NCI-H1417 (cell line): Measurements from ENCODE around the gene KRTAP10-4.
"Not testable (repeated sequence)": the region's sequence is repeated elsewhere in the genome, so short reads cannot be mapped to it uniquely, and the experiment has no call there.

Experiments used
- DNase-seq, 3 experiments: peaks; one replicate each; lab custom pipeline; 2025; lab: John Stamatoyannopoulos, UW

Gene KRTAP10-4

GRCh38 chr21:44534688-44535087 lies 38.8 kb upstream of the KRTAP10-4 start:
- DNase-seq: no peak

DNA sequence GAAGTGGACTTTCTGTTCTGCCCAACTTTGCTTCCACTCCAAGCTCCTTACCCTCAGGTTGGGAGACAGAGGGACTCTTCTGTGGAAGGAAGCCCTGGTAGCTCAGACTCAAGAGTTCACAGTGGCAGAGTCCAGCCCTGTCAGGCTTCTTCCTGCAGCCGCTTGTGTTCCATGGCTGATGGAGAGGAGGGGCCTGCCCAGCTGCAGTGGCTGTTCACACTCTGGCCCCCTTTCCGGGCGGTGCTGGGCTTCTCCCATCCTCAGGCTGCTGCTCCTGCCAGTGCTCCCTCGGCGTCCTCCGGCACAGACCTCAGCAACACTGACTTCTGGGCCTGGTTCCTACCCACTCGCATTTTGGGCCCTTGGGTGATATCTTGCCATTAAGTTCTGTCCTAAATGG lies 37.6 kb upstream of the KRTAP10-4 start:
- DNase-seq: no peak

DNA sequence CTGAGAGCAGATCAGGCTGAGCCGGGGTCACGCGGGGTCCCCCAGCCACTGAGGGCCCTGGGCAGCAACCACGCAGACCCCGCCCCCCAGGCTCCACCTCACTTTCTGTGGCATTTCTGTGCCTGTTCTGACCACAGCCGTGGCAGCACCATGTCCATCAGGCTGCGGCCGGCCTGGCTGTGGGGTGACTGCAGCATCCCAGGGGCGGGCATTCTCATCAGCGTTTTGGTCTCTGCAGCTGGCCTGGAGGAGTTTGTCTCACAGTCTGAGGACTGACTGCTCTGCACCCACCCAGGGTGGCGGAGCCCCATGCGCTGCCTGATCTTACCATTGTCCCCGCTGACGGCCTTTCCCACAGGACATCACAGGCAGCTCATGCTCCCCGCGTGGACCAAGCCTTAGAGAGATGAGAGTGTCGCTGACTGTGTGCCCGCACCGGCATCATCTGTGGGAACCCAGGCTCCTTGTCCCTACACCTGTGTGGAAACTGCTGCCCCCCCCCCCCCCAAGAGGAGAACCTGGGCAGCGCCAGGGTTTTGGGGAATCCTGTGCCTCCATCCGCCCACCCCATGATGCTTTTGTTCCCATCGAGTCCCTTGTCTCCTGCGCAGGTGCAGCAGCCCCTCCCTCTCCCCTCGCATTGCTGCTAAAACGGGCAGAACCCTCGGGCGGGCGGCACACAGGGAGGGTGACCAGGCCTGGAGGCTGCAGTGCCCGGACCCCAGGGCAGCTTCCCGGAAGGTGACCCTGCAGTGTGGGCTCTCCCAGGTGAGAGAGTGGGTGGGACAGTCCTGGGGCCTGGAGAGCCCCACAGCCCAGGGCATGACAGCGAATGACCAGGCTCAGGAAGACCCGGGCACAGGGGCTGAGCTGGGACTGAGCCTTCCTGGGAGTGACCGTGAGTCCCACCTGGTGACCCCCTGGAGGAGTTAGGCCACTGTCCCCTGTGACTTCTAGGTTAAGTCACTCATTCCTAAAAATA lies 35.3 kb upstream of the KRTAP10-4 start:
- no peak for DNase-seq

- no peak for DNase-seq
Measured at GRCh38 chr21:44539046-44539445, 34.5 kb upstream of the KRTAP10-4 start.

DNA sequence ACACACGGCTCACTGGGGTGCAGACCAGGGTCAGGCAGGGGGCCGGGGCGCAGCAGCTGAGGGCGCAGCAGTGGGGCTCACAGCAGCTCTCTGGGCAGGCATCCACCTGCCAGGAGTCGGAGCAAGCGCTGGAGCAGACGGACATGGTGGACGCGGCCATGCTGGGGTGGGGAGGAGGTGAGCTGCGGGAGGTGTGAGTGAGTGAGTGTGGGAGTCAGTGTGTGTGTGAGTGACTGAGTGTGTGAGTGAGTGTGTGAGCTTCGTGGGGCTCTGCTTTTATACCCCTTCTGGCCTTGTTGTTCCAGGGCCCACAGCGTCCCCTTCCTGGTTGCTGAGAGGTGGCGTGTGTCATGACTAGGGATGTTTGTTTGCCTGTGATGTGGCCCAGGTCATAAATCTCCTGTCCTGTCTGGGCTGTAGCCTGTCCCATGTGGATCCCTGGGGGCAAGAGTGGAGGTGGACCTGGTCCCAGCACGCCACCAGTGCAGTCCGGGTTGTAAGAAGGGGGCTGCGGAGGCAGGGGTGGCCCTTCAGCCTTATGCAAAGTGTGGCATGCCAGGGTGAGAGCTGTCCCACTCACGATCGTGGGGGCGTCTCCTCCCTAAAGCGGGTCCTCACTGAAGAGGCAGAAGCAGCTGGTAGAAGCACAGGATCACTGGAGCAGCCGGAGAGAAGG lies 33.4 kb upstream of the KRTAP10-4 start, which contains the start of gene KRTAP10-1:
Gene KRTAP10-1 (minus strand): TSS at position 205 of the 676 bp plus-strand sequence. CDS start 45 bp downstream, at position 160.
- DNase-seq: no peak

- DNase-seq: no peak
Measured at GRCh38 chr21:44540741-44541288, 32.7 kb upstream of the KRTAP10-4 start.

- no peak for DNase-seq
Measured at GRCh38 chr21:44542716-44543115, 30.8 kb upstream of the KRTAP10-4 start.

- DNase-seq: no peak
Measured at GRCh38 chr21:44544566-44544965, 29.0 kb upstream of the KRTAP10-4 start.

DNA sequence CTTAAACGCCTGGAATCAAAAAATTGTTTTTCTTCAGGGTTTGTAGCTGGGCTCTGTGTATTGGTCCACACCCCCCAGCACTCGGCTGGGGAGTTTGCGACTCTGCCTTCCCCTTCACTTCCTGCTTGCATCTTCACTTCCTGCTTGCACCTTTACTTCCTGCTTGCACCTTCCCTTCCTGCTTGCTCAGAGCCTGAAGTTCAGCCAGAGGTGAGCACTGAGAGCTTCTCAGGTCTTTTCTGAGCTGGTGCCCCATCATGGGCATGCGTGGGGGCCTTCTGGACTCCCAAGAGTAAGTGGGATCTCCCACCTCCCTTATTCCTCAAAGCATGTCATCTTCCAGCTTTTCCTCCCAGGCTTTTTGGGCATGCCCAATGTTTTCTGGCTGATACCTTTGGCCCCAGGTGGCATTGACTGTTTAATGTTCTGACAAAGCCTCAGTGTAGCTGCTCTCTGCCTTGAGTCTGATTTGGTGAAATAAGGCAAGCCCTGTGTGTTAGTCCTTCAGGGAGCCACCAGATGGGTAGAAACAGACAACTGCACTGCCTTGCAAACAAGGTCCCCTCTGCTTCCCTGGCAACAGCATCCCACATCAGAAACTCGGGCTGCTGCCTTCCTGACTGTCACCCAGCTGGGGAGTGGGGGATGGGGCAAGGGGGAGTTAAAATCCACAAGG lies 25.7 kb upstream of the KRTAP10-4 start:
- no peak for DNase-seq

GRCh38 chr21:44548381-44548780 lies 25.1 kb upstream of the KRTAP10-4 start:
- DNase-seq: no peak

GRCh38 chr21:44548922-44549321 lies 24.6 kb upstream of the KRTAP10-4 start:
- DNase-seq: no peak

- DNase-seq: no peak
Measured at GRCh38 chr21:44549525-44550211, 23.9 kb upstream of the KRTAP10-4 start.

DNA sequence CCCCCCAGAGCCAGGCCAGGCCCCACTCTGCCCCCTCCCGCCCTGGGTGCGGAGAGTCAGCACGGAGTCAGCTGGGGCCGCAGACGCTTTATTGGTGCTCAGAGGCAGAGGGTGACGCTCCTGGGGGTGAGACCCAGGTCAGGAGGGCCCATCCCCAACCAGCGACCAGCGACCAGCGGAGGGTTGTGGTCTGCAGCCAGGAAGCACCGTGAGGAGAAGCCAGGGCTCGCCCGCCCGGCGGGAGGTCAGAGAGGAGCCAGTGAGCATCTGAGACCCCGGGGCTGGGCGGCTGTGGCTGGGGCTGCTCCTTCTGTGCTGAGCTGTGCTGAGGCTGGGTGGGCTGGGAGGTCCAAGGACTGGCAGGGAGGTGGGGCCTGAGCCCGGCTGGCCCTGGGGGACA lies 23.2 kb upstream of the KRTAP10-4 start:
- DNase-seq: not testable (repeated sequence)

GRCh38 chr21:44550807-44551206 lies 22.7 kb upstream of the KRTAP10-4 start:
- DNase-seq: no peak

GRCh38 chr21:44551340-44551961 lies 22.1 kb upstream of the KRTAP10-4 start, which contains the start of gene KRTAP10-2:
KRTAP10-2 (minus strand) TSS chr21:44551505; CDS start chr21:44551458, 47 bp downstream.
- DNase-seq: peak; percentile 16 to 79 (median 78)

- no peak for DNase-seq
Measured at GRCh38 chr21:44552136-44552535, 21.4 kb upstream of the KRTAP10-4 start.

DNA sequence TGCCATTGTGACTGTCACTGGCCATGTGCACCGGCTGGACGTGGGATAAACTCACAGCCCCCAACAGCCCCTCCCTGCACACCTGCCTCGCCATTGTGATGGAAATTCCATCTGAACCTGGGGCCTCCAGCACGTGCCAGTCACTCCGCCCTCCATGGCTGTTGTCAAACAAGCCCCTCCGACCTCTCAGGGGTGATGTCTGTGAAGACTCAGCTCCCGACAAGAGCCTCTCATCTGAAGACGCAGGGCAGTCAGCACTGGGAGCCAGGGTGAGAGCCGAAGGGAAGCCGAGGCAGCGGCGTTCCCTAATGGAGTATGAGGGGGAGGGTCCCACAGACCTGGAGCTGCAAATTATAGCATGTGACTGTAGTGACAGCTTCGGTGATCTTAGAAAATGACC lies 20.8 kb upstream of the KRTAP10-4 start:
- no peak for DNase-seq

- no peak for DNase-seq
Measured at GRCh38 chr21:44555200-44555875, 18.2 kb upstream of the KRTAP10-4 start.

DNA sequence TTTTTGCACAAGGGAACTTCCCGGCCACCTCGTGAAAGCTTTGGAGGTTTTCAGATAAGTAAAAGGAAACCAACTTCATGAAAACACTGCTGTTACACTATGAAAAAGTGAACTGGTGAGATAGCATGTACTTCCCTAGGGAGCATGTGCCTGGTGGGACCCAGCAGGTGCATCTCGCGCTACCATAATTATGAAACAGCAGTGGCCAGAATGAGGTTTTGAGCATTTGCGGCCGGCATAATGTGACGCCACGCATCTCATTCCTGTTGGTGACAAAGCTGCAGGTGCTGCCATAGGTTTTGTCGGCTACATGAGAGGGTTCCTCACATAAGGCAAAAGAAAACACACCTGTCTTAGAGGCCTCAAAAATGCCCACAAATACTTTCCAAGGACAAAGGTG lies 16.6 kb upstream of the KRTAP10-4 start:
- DNase-seq: peak; percentile 29 to 75 (median 47)
